H9 (cell line): Measurements from ENCODE around the gene HS6ST1. TPM values are rescaled to one million over a fixed set of nuclear protein-coding genes. Genes with fewer than 3 reads are reported as not detected.

Experiments used
- DNase-seq: peaks from one replicate; pipeline ENCODE4 v3.0.0-alpha.2; 2017
- H2AFZ ChIP-seq: one replicate; pipeline ENCODE4 v1.6.1; 2013; ENCODE audit warnings: mild to moderate bottlenecking, low read length, control low read depth, moderate library complexity
- H2AK5ac ChIP-seq: 2 replicates; pipeline ENCODE4 v1.6.1; 2013; ENCODE audit warnings: low read length, control low read depth, mixed read lengths; ENCODE audit not compliant: insufficient read length
- H2BK120ac ChIP-seq: one replicate; pipeline ENCODE4 v1.6.1; 2013; ENCODE audit warnings: low read depth, mild to moderate bottlenecking, low read length, control low read depth, inconsistent platforms; ENCODE audit not compliant: poor library complexity, severe bottlenecking
- H2BK12ac ChIP-seq: 2 replicates; pipeline ENCODE4 v1.6.1; 2013; ENCODE audit warnings: low read length, control low read depth, mixed read lengths, low read depth; ENCODE audit not compliant: insufficient read length
- H2BK15ac ChIP-seq: 2 replicates; pipeline ENCODE4 v1.6.1; 2013; ENCODE audit warnings: low read depth, low read length, control low read depth
- H2BK20ac ChIP-seq: one replicate; pipeline ENCODE4 v1.6.1; 2013; ENCODE audit warnings: low read depth, mild to moderate bottlenecking, low read length, control low read depth, inconsistent platforms; ENCODE audit not compliant: poor library complexity, severe bottlenecking
- H2BK5ac ChIP-seq: 2 replicates; pipeline ENCODE4 v1.6.1; 2013; ENCODE audit warnings: low read length, control low read depth, mixed read lengths; ENCODE audit not compliant: insufficient read length
- H3K14ac ChIP-seq: 2 replicates; pipeline ENCODE4 v1.6.1; 2013; ENCODE audit warnings: low read length, control low read depth; ENCODE audit not compliant: insufficient read depth
- H3K18ac ChIP-seq: 2 replicates; pipeline ENCODE4 v1.6.1; 2013; ENCODE audit warnings: low read depth, mild to moderate bottlenecking, mixed read lengths, low read length, control low read depth; ENCODE audit not compliant: insufficient read length
- H3K23ac ChIP-seq: 2 replicates; pipeline ENCODE4 v1.6.1; 2013; ENCODE audit warnings: low read length, control low read depth, mixed read lengths, low read depth; ENCODE audit not compliant: insufficient read length
- H3K23me2 ChIP-seq: 2 replicates; pipeline ENCODE4 v1.6.1; 2013; ENCODE audit warnings: low read depth, mild to moderate bottlenecking, mixed read lengths, low read length, control low read depth; ENCODE audit not compliant: insufficient read length, poor library complexity, severe bottlenecking
- H3K27ac ChIP-seq: 2 replicates; pipeline ENCODE4 v1.5.1; 2013; ENCODE audit warnings: low read length, control low read depth, mixed read lengths, low read depth; ENCODE audit not compliant: insufficient read length
- H3K27me3 ChIP-seq: 2 replicates; pipeline ENCODE4 v1.6.1; 2013; ENCODE audit warnings: low read length, control low read depth, inconsistent platforms; ENCODE audit not compliant: insufficient read depth
- H3K4ac ChIP-seq: 2 replicates; pipeline ENCODE4 v1.6.1; 2013; ENCODE audit warnings: low read depth, mild to moderate bottlenecking, control low read depth, inconsistent platforms, low read length, moderate library complexity
- H3K4me1 ChIP-seq: 2 replicates; pipeline ENCODE4 v1.6.1; 2013; ENCODE audit warnings: low read length, control low read depth, inconsistent platforms; ENCODE audit not compliant: insufficient read depth
- H3K4me2 ChIP-seq: 2 replicates; pipeline ENCODE4 v1.6.1; 2013; ENCODE audit warnings: low read length, control low read depth, mixed read lengths; ENCODE audit not compliant: insufficient read length, insufficient read depth
- H3K56ac ChIP-seq: 2 replicates; pipeline ENCODE4 v1.6.1; 2013; ENCODE audit warnings: low read depth, mild to moderate bottlenecking, mixed read lengths, low read length, control low read depth; ENCODE audit not compliant: insufficient read length
- H3K79me1 ChIP-seq: 2 replicates; pipeline ENCODE4 v1.6.1; 2013; ENCODE audit warnings: low read depth, mild to moderate bottlenecking, moderate library complexity, low read length, control low read depth, inconsistent platforms; ENCODE audit not compliant: insufficient read depth, poor library complexity, severe bottlenecking
- H3K79me2 ChIP-seq: 2 replicates; pipeline ENCODE4 v1.6.1; 2013; ENCODE audit warnings: low read length, control low read depth, inconsistent platforms; ENCODE audit not compliant: insufficient read depth
- H3K9ac ChIP-seq: 2 replicates; pipeline ENCODE4 v1.6.1; 2013; ENCODE audit warnings: low read length, control low read depth, mixed read lengths; ENCODE audit not compliant: insufficient read length; ENCODE audit errors: extremely low read depth
- H3K9me3 ChIP-seq: one replicate; pipeline ENCODE4 v1.6.1; 2013; ENCODE audit warnings: low read depth, low read length, inconsistent platforms; ENCODE audit not compliant: control insufficient read depth
- H3T11ph ChIP-seq: one replicate; pipeline ENCODE4 v1.6.1; 2013; ENCODE audit warnings: mild to moderate bottlenecking, low read length, control low read depth, inconsistent platforms
- H4K20me1 ChIP-seq: one replicate; pipeline ENCODE4 v1.6.1; 2013; ENCODE audit not compliant: control insufficient read depth, insufficient read length, insufficient read depth
- H4K5ac ChIP-seq: 2 replicates; pipeline ENCODE4 v1.6.1; 2013; ENCODE audit warnings: low read depth, mild to moderate bottlenecking, mixed read lengths, low read length, control low read depth; ENCODE audit not compliant: insufficient read length
- H4K8ac ChIP-seq: replicated peaks from 2 replicates; pipeline ENCODE4 v1.6.1; 2013; ENCODE audit warnings: low read length, control low read depth, mixed read lengths, low read depth; ENCODE audit not compliant: insufficient read length
- H4K91ac ChIP-seq: 2 replicates; pipeline ENCODE4 v1.6.1; 2013; ENCODE audit warnings: low read depth, mild to moderate bottlenecking, moderate library complexity, mixed read lengths, low read length, control low read depth; ENCODE audit not compliant: insufficient read length
- H3K27ac Mint-ChIP-seq, 3 experiments: 2 replicates in 2 of 3; 3 replicates in 1 of 3; pipeline ENCODE4 v1.8.0; 2020 to 2021; ENCODE audit warnings: mixed read lengths in 3 of 3, mild to moderate bottlenecking in 1 of 3, moderate library complexity in 1 of 3
- H3K27me3 Mint-ChIP-seq: 2 replicates; pipeline ENCODE4 v1.8.0; 2021; ENCODE audit warnings: low read depth, mild to moderate bottlenecking, moderate library complexity, mixed read lengths
- H3K36me3 Mint-ChIP-seq, 3 experiments: 2 replicates in 2 of 3; 3 replicates in 1 of 3; pipeline ENCODE4 v1.8.0; 2020 to 2021; ENCODE audit warnings: low read depth in 3 of 3, mixed read lengths in 3 of 3; ENCODE audit not compliant: insufficient read depth in 1 of 3
- H3K4me1 Mint-ChIP-seq, 2 experiments: 2 replicates each; pipeline ENCODE4 v1.8.0; 2020; ENCODE audit warnings: mixed read lengths in 2 of 2
- H3K4me3 Mint-ChIP-seq, 2 experiments: 2 replicates in 1 of 2; 3 replicates in 1 of 2; pipeline ENCODE4 v1.8.0; 2020 to 2021; ENCODE audit warnings: mild to moderate bottlenecking in 2 of 2, mixed read lengths in 2 of 2, moderate library complexity in 1 of 2
- H3K9me3 Mint-ChIP-seq, 2 experiments: 2 replicates in 1 of 2; 3 replicates in 1 of 2; pipeline ENCODE4 v1.8.0; 2020; ENCODE audit warnings: mild to moderate bottlenecking in 2 of 2, mixed read lengths in 2 of 2, moderate library complexity in 1 of 2
- CTCF ChIP-seq: fragments of 200-600 bp; sonication (generic); conservative IDR thresholded peaks from 3 replicates; pipeline ENCODE4 v1.8.0; 2021; ENCODE audit warnings: antibody characterized with exemption, mild to moderate bottlenecking
- WGBS: extraction: QIAGEN DNeasy Blood & Tissue Kit; methylation state at CpG from one replicate; pipeline ENCODE4 v1.1.7; 2013; ENCODE audit warnings: missing lambda C conversion rate, low lambda C conversion rate, mixed read lengths; ENCODE audit not compliant: insufficient read length; ENCODE audit errors: extremely low coverage; 5-methylcytosine and 5-hydroxymethylcytosine counted together
- total RNA-seq: library from RNA; stranded (reverse); gene quantifications from 2 replicates; pipeline ENCODE4 v1.2.1, GENCODE V29; 2021

HS6ST1 gene
- total RNA-seq, 1 experiment from 2014 or later = 60.2 TPM

GRCh38 chr2:128356127-128356526 lies 37.5 kb upstream of the HS6ST1 start:
- Histone ChIP-seq H3K56ac (no peak overlapping the region), H2BK20ac (no peak overlapping the region), H2BK15ac (no peak overlapping the region), H2BK120ac (no peak overlapping the region), H2BK5ac (no peak overlapping the region), H2BK12ac (no peak overlapping the region), H3K27ac (no peak overlapping the region), H4K91ac (no peak overlapping the region), H4K20me1 (no peaks in the 10 kb centered on the region), H3K23ac (no peak overlapping the region), H3K9me3 (peaks cover 7% of the 10 kb centered on the region), H2AK5ac (no peak overlapping the region), H3K18ac (no peak overlapping the region), H3K4me1 (no peaks in the 10 kb centered on the region), H3K79me1 (no peaks in the 10 kb centered on the region), H3K79me2 (no peaks in the 10 kb centered on the region), H3K4me2 (no peak overlapping the region), H3K14ac (no peak overlapping the region), H3K4ac (no peak overlapping the region), H3K23me2 (no peaks in the 10 kb centered on the region), H3K27me3 (no peaks in the 10 kb centered on the region), H2AFZ (no peak overlapping the region), H4K8ac (no peak overlapping the region), H3K9ac (no peak overlapping the region), H4K5ac (no peak overlapping the region), H3T11ph (no peak overlapping the region)
- peaks cover 13 to 16% of the 10 kb centered on the region in 2 experiments for H3K9me3 Mint-ChIP-seq
- H3K36me3 Mint-ChIP-seq = peaks cover 8 to 22% (median 8%) of the 10 kb centered on the region in 3 experiments; a peak in 6 of 7 replicates
- peaks cover 4% of the 10 kb centered on the region; the same call in 1 of the 2 replicates for H3K27me3 Mint-ChIP-seq
- no CpG with 5 or more reads among the region's 2 CpGs for WGBS
- no peak overlapping the region for H3K27ac Mint-ChIP-seq
- TF ChIP-seq CTCF = no peak
- no peak for DNase-seq
- H3K4me3 Mint-ChIP-seq = no peak overlapping the region
- peaks cover 1 to 2% of the 10 kb centered on the region in 2 experiments; a peak in 2 of 4 replicates for H3K4me1 Mint-ChIP-seq
